SK-N-SH (cell line): ENCODE data around the gene ZNF319. TPM values are rescaled to one million over a fixed set of nuclear protein-coding genes. Genes with fewer than 3 reads are reported as not detected.

ENCODE experiments used
- CTCF ChIA-PET: fragments of 300-600, 350-600 bp; formaldehyde crosslinking; extraction: SDS; loops from one replicate; lab custom pipeline; 2021; lab: Yijun Ruan, JAX
- POLR2A ChIA-PET: fragments of 350-600 bp; sonication (Branson Sonifier 250); formaldehyde crosslinking; extraction: SDS; loops from one replicate; lab custom pipeline; 2020; ENCODE audit warnings: antibody characterized with exemption, inconsistent platforms; lab: Yijun Ruan, JAX
- DNase-seq: peaks from one replicate; pipeline ENCODE4 v3.0.0; 2012
- H2AFZ ChIP-seq: fragments of 200-600 bp; sonication (generic); 2 replicates; pipeline ENCODE4 v1.8.1; 2016; ENCODE audit warnings: antibody characterized with exemption, mild to moderate bottlenecking, low read depth
- H3F3A ChIP-seq: fragments of 200-600 bp; sonication (generic); replicated peaks from 2 replicates; pipeline ENCODE3; 2016; ENCODE audit warnings: antibody characterized with exemption, mild to moderate bottlenecking; ENCODE audit not compliant: insufficient read depth
- H3K27ac ChIP-seq, 2 experiments: fragments of 200-500 bp in 1 of 2; fragments of 200-600 bp in 1 of 2; sonication (Bioruptor generic) in 1 of 2; sonication (generic), shearing (Covaris generic) in 1 of 2; 2 replicates each; pipeline versions ENCODE4 v1.5.1 to v1.6.1; 2014 to 2016; ENCODE audit warnings: low read depth in 2 of 2, inconsistent platforms in 1 of 2, low read length in 1 of 2, mild to moderate bottlenecking in 1 of 2, mixed read lengths in 1 of 2
- H3K27me3 ChIP-seq: fragments of 200-600 bp; sonication (generic), shearing (Covaris generic); 2 replicates; pipeline ENCODE4 v1.6.1; 2016; ENCODE audit warnings: mixed run types; ENCODE audit not compliant: insufficient read depth
- H3K36me3 ChIP-seq, 2 experiments: fragments of 200-500 bp in 1 of 2; fragments of 200-600 bp in 1 of 2; sonication (Bioruptor generic) in 1 of 2; sonication (generic) in 1 of 2; replicated peaks in 1 of 2; 2 replicates each; pipeline versions ENCODE3 to v1.5.1; 2014 to 2016; ENCODE audit warnings: low read length in 1 of 2, mild to moderate bottlenecking in 1 of 2; ENCODE audit not compliant: insufficient read depth in 2 of 2, control insufficient read depth in 1 of 2
- H3K4me1 ChIP-seq, 2 experiments: fragments of 200-500 bp in 1 of 2; fragments of 200-600 bp in 1 of 2; sonication (Bioruptor generic) in 1 of 2; sonication (generic), shearing (Covaris generic) in 1 of 2; 2 replicates each; pipeline versions ENCODE4 v1.5.1 to v1.6.1; 2014 to 2016; ENCODE audit warnings: low read depth in 1 of 2, low read length in 1 of 2, mixed run types in 1 of 2; ENCODE audit not compliant: insufficient read depth in 2 of 2, control insufficient read depth in 1 of 2
- H3K4me2 ChIP-seq: fragments of 200-600 bp; sonication (generic), shearing (Covaris generic); 2 replicates; pipeline ENCODE4 v1.6.1; 2017; ENCODE audit warnings: mixed run types
- H3K4me3 ChIP-seq, 2 experiments: fragments of 200-500 bp in 1 of 2; fragments of 200-600 bp in 1 of 2; sonication (Bioruptor generic) in 1 of 2; sonication (generic), shearing (Covaris generic) in 1 of 2; 2 replicates each; pipeline versions ENCODE4 v1.5.1 to v1.8.1; 2014 to 2016; ENCODE audit warnings: low read depth in 2 of 2, inconsistent platforms in 1 of 2, low read length in 1 of 2, mild to moderate bottlenecking in 1 of 2, mixed read lengths in 1 of 2, moderate library complexity in 1 of 2
- H3K79me2 ChIP-seq: fragments of 200-600 bp; sonication (generic); 2 replicates; pipeline ENCODE4 v1.8.1; 2017; ENCODE audit warnings: mild to moderate bottlenecking; ENCODE audit not compliant: insufficient read depth
- H3K9ac ChIP-seq: fragments of 200-600 bp; sonication (generic); 2 replicates; pipeline ENCODE4 v1.6.1; 2017; ENCODE audit warnings: mixed run types
- H3K9me2 ChIP-seq: fragments of 200-600 bp; sonication (generic); 2 replicates; pipeline ENCODE4 v1.6.1; 2017; ENCODE audit warnings: mixed run types
- H3K9me3 ChIP-seq: fragments of 200-600 bp; sonication (generic); 2 replicates; pipeline ENCODE4 v1.6.1; 2017; ENCODE audit warnings: mixed run types, mild to moderate bottlenecking, moderate library complexity
- H4K20me1 ChIP-seq: fragments of 200-600 bp; sonication (generic); 2 replicates; pipeline ENCODE4 v1.6.1; 2017; ENCODE audit warnings: mild to moderate bottlenecking, mixed run types; ENCODE audit not compliant: insufficient read depth
- CHD2 ChIP-seq: fragments of 150-350 bp; IDR thresholded peaks from 2 replicates; pipeline ENCODE4 v1.6.1; 2018; ENCODE audit warnings: low read length; ENCODE audit not compliant: partially characterized antibody
- FOSL2 ChIP-seq: IDR thresholded peaks from 2 replicates; pipeline ENCODE4 v1.4.0; 2012; ENCODE audit warnings: low read depth, mild to moderate bottlenecking, moderate library complexity, borderline replicate concordance
- FOXM1 ChIP-seq: IDR thresholded peaks from 2 replicates; pipeline ENCODE4 v1.4.0; 2012; ENCODE audit warnings: low read depth, mild to moderate bottlenecking
- GATA2 ChIP-seq: sonication (generic); formaldehyde crosslinking; IDR thresholded peaks from 2 replicates; pipeline ENCODE4 v1.5.0; 2020; ENCODE audit warnings: mild to moderate bottlenecking, missing genetic modification reagents
- IRF3 ChIP-seq: fragments of 150-350 bp; IDR thresholded peaks from 2 replicates; pipeline ENCODE4 v1.6.1; 2016; ENCODE audit warnings: mild to moderate bottlenecking, low read depth, low read length
- PBX3 ChIP-seq: IDR thresholded peaks from 2 replicates; pipeline ENCODE4; 2012
- SIN3A ChIP-seq: IDR thresholded peaks from 2 replicates; pipeline ENCODE4 v1.6.1; 2012; ENCODE audit warnings: low read depth, mild to moderate bottlenecking, low read length, moderate library complexity, borderline replicate concordance
- TAF1 ChIP-seq: IDR thresholded peaks from 2 replicates; pipeline ENCODE4 v1.6.1; 2012; ENCODE audit warnings: low read depth, mild to moderate bottlenecking, low read length, moderate library complexity, borderline replicate concordance
- USF1 ChIP-seq: IDR thresholded peaks from 2 replicates; pipeline ENCODE4 v1.4.0; 2012; ENCODE audit warnings: low read depth, borderline replicate concordance
- YY1 ChIP-seq: IDR thresholded peaks from 2 replicates; pipeline ENCODE4 v1.4.0; 2012; ENCODE audit warnings: low read depth, mild to moderate bottlenecking
- WGBS: methylation state at CpG from one replicate; pipeline ENCODE4 v1.1.6; 2017; ENCODE audit warnings: low lambda C conversion rate; 5-methylcytosine and 5-hydroxymethylcytosine counted together
- polyA plus RNA-seq, 3 experiments: library from polyadenylated mRNA; depleted of rRNA; stranded (reverse); fragments of >200 nt; gene quantifications; 2 replicates each; pipeline ENCODE4 v1.2.3, GENCODE V29; 2012
- TF ChIP-seq, protein P1 (sequence below): IDR thresholded peaks from 2 replicates; pipeline ENCODE4 v1.4.0; 2012; ENCODE audit warnings: low read depth

ZNF319 gene
- polyA plus RNA-seq, 1 of the 3 experiments (the other 2 are of a cell fraction): 7.6 TPM

DNA sequence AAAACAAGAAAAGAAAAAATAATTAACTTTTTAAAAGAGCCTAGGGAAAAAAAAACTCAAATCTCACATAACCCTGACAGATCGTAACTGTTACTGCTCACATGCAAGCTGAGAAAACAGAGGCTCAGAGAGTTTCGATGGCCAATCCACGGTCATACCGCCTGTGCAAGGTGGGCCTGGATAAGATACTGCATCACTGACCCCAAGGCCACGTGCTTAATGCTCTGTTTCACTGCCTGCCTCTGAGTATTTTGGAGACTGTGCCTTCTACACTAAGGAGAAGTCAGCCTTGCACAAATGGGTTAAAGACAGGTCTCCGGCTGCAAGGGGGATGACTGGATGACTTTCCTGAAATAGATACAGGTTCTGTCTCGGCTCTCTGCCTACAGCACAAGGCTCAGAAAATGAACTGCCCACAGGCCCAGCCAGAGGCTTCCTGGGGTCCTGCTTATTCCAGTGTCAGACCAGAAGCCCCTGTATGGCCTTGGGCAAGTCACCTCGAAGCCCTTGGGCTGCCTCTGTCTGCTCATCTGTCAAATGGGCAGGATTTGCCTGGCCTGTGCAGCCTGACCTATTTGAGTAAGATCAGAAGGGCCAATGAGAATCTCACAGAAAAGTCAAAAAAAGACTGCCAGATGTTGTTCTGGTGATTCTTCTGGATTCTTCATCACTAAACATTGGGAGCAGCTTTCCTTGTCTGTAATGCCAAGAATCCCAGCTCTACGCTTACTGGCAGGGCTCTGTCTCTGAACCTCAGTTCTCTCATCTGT is 55.3 kb downstream of the ZNF319 start:
- Histone ChIP-seq H3K4me1 (peaks cover 6 to 18% of the 10 kb centered on the region in 2 experiments; a peak in 2 of 4 replicates), H3K4me2 (no peak overlapping the region), H3K79me2 (no peaks in the 10 kb centered on the region), H3K9me2 (no peaks in the 10 kb centered on the region), H3K4me3 (no peak overlapping the region), H3F3A (no peaks in the 10 kb centered on the region), H3K36me3 (no peaks in the 10 kb centered on the region), H3K9ac (no peak overlapping the region), H4K20me1 (no peaks in the 10 kb centered on the region), H2AFZ (no peak overlapping the region), H3K27ac (no peak overlapping the region), H3K27me3 (no peaks in the 10 kb centered on the region; the same call in 1 of the 2 replicates), H3K9me3 (no peaks in the 10 kb centered on the region)
- POLR2A ChIA-PET: no interaction called here
- WGBS: 88% methylated on average over 9 of the region's 9 CpGs
- no peak for DNase-seq
- CTCF ChIA-PET: interaction anchor here (2.1 kb wide), 1 partner anchor 11 kb away, joined by 5 read pairs; no protein-coding TSS in a partner anchor
- no peak for TF ChIP-seq SIN3A
- TF ChIP-seq IRF3: no peak
- no peak for TF ChIP-seq TAF1
- TF ChIP-seq PBX3: no peak
- no peak for TF ChIP-seq FOXM1
- no peak for TF ChIP-seq CHD2
- no peak for TF ChIP-seq GATA2
- TF ChIP-seq, protein P1, sequence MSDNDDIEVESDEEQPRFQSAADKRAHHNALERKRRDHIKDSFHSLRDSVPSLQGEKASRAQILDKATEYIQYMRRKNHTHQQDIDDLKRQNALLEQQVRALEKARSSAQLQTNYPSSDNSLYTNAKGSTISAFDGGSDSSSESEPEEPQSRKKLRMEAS: no peak
- no peak for TF ChIP-seq FOSL2
- no peak for TF ChIP-seq YY1
- TF ChIP-seq USF1: no peak

Other genes with a start within 250 kb of the ZNF319 start
- 65.4 and 68.0 TPM in 2 replicates for gene KIFC3, start 198.2 kb downstream of the ZNF319 start, polyA plus RNA-seq (2012; rRNA removed)
- gene CNGB1, start 29.5 kb downstream of the ZNF319 start, polyA plus RNA-seq (2012; rRNA removed): 0.05 TPM in 1 of 2 replicates, not detected in the other
- 87.3 and 94.1 TPM in 2 replicates for gene USB1, start 735 bp upstream of the ZNF319 start, polyA plus RNA-seq (2012; rRNA removed)
- 2.6 and 3.1 TPM in 2 replicates for gene MMP15, start 25.1 kb upstream of the ZNF319 start, polyA plus RNA-seq (2012; rRNA removed)
- gene CFAP20, start 128.7 kb upstream of the ZNF319 start, polyA plus RNA-seq (2012; rRNA removed): 61.6 and 65.9 TPM in 2 replicates
- gene CSNK2A2, start 197.4 kb upstream of the ZNF319 start, polyA plus RNA-seq (2012; rRNA removed): 25.8 and 27.0 TPM in 2 replicates